Neural cell (in vitro differentiated cells): ENCODE results near the gene ABCC8. TPM values are rescaled to one million over a fixed set of nuclear protein-coding genes. Genes with fewer than 3 reads are reported as not detected.

ENCODE experiments used
- H2AFZ ChIP-seq: fragments of 200-600, 300-800 bp; sonication (generic), shearing (Covaris generic); 2 replicates; pipeline ENCODE4 v1.6.0; 2014; ENCODE audit warnings: low read depth, mild to moderate bottlenecking, antibody characterized with exemption, low read length, moderate library complexity
- H3F3A ChIP-seq: fragments of 200-600 bp; shearing (Covaris generic); 2 replicates; pipeline ENCODE4 v1.6.1; 2016; ENCODE audit warnings: mild to moderate bottlenecking, moderate library complexity, mixed read lengths, antibody characterized with exemption, low read length; ENCODE audit not compliant: insufficient read depth, poor library complexity, severe bottlenecking
- H3K27ac ChIP-seq: fragments of 200-600, 300-800 bp; sonication (generic), shearing (Covaris generic); 2 replicates; pipeline ENCODE4 v1.5.1; 2014; ENCODE audit warnings: mild to moderate bottlenecking, low read length, moderate library complexity
- H3K27me3 ChIP-seq: fragments of 300-800, 200-600 bp; sonication (generic), shearing (Covaris generic); 2 replicates; pipeline ENCODE4 v1.6.0; 2014; ENCODE audit warnings: mild to moderate bottlenecking, low read depth, low read length, moderate library complexity; ENCODE audit not compliant: insufficient read depth
- H3K36me3 ChIP-seq: fragments of 300-800, 200-600 bp; sonication (generic), shearing (Covaris generic); 2 replicates; pipeline ENCODE4 v1.5.1; 2014; ENCODE audit warnings: mild to moderate bottlenecking, antibody characterized with exemption, low read length, moderate library complexity; ENCODE audit not compliant: insufficient read depth
- H3K4me2 ChIP-seq: fragments of 300-800, 200-600 bp; sonication (generic), shearing (Covaris generic); 2 replicates; pipeline ENCODE4 v1.6.0; 2014; ENCODE audit warnings: mild to moderate bottlenecking, low read length
- H3K4me3 ChIP-seq: fragments of 300-800, 200-600 bp; sonication (generic), shearing (Covaris generic); 2 replicates; pipeline ENCODE4 v1.5.1; 2014; ENCODE audit warnings: mild to moderate bottlenecking, low read length, moderate library complexity
- H3K79me2 ChIP-seq: fragments of 200-600 bp; shearing (Covaris generic); replicated peaks from 2 replicates; pipeline ENCODE4 v1.6.0; 2014; ENCODE audit warnings: mild to moderate bottlenecking, low read length, moderate library complexity; ENCODE audit not compliant: insufficient read depth
- H3K9ac ChIP-seq: fragments of 300-800, 200-600 bp; sonication (generic), shearing (Covaris generic); 2 replicates; pipeline ENCODE4 v1.6.1; 2016; ENCODE audit warnings: mild to moderate bottlenecking, low read length, mixed read lengths
- H3K9me2 ChIP-seq: fragments of 200-600 bp; shearing (Covaris generic); 2 replicates; pipeline ENCODE4 v1.6.1; 2016; ENCODE audit warnings: mild to moderate bottlenecking, low read length, mixed read lengths; ENCODE audit not compliant: insufficient read depth
- H3K9me3 ChIP-seq: fragments of 200-600, 300-800 bp; sonication (generic), shearing (Covaris generic); 2 replicates; pipeline ENCODE4 v1.6.1; 2016; ENCODE audit warnings: mild to moderate bottlenecking, mixed run types, low read length, moderate library complexity, mixed read lengths
- H4K20me1 ChIP-seq: fragments of 200-600 bp; shearing (Covaris generic); 2 replicates; pipeline ENCODE4 v1.6.1; 2016; ENCODE audit warnings: mild to moderate bottlenecking, mixed run types; ENCODE audit not compliant: insufficient read depth
- EP300 ChIP-seq: fragments of 450-650 bp; conservative IDR thresholded peaks from 2 replicates; pipeline ENCODE4 v1.6.1; 2014; ENCODE audit warnings: antibody characterized with exemption, mild to moderate bottlenecking, moderate library complexity; ENCODE audit not compliant: poor library complexity, severe bottlenecking
- EZH2 ChIP-seq: fragments of 200-600, 300-800 bp; shearing (Covaris generic), sonication (generic); IDR thresholded peaks from 2 replicates; pipeline ENCODE4 v1.6.1; 2014; ENCODE audit warnings: antibody characterized with exemption, low read length, borderline replicate concordance, mild to moderate bottlenecking; ENCODE audit not compliant: insufficient read depth, poor library complexity, severe bottlenecking
- MXI1 ChIP-seq: fragments of 450-650 bp; conservative IDR thresholded peaks from 2 replicates; pipeline ENCODE4 v1.6.1; 2014; ENCODE audit warnings: antibody characterized with exemption, mild to moderate bottlenecking; ENCODE audit not compliant: poor library complexity, severe bottlenecking
- POLR2AphosphoS5 ChIP-seq: IDR thresholded peaks from 2 replicates; pipeline ENCODE4 v1.6.1; 2012
- RAD21 ChIP-seq: fragments of 450-650 bp; conservative IDR thresholded peaks from 2 replicates; pipeline ENCODE4 v1.6.1; 2014; ENCODE audit warnings: antibody characterized with exemption, mild to moderate bottlenecking, moderate library complexity
- SMC3 ChIP-seq: fragments of 450-650 bp; conservative IDR thresholded peaks from 2 replicates; pipeline ENCODE4 v1.6.1; 2014; ENCODE audit warnings: antibody characterized with exemption, mild to moderate bottlenecking, moderate library complexity; ENCODE audit not compliant: poor library complexity
- TAF1 ChIP-seq: IDR thresholded peaks from 2 replicates; pipeline ENCODE4 v1.6.1; 2012; ENCODE audit warnings: low read depth
- polyA plus RNA-seq: library from polyadenylated mRNA; depleted of rRNA; stranded (reverse); fragments of >200 nt; gene quantifications from 2 replicates; pipeline ENCODE4 v1.2.3, GENCODE V29; 2014
- TF ChIP-seq, protein P1 (sequence below): IDR thresholded peaks from 2 replicates; pipeline ENCODE4 v1.6.1; 2012; ENCODE audit warnings: borderline replicate concordance
- TF ChIP-seq, protein P2 (sequence below): fragments of 450-650 bp; IDR thresholded peaks from 2 replicates; pipeline ENCODE4 v1.5.1; 2014; ENCODE audit warnings: antibody characterized with exemption, mild to moderate bottlenecking, moderate library complexity; ENCODE audit not compliant: poor library complexity, severe bottlenecking

Gene ABCC8
- polyA plus RNA-seq, 1 donor from 2014 or later = 13.2 TPM

DNA sequence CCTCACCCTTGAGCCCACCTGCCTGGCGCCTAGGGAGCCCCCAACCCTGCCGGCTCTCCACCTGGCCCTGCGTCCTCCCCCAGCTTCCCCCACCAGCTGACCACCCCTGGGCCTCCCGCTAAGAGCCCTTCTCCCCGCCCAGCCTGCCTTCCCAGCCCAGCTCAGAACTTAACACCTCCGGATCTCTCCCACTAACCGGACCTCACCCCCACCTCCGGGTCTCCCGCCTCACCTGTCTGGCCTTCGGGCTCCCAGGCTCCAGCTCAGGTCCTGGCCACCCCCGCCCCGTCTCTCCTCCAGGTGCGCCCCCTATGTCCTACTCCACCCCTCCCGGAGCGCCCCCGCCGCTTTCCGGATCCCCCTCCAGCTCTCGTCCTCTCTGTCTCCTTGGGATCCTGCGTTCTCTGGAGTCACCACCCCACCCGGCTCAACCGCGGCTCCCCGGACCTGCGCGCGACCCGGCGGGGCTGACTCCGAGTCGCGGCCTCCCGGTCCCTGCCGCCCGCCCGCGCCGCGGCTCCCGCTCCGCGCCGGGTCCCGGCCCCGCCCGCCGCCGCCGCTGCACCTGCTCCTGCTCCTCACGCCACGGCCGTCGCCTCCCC lies 87.9 kb downstream of the ABCC8 start, which contains the start of gene KCNJ11:
KCNJ11 (minus strand) TSS at position 51 of the 602 bp plus-strand sequence. CDS start 568 bp downstream, outside the sequence.
- no peaks in the 10 kb centered on the region for H3K27me3 ChIP-seq
- H4K20me1 ChIP-seq = no peaks in the 10 kb centered on the region
- H3K27ac ChIP-seq = no peak within 1 kb of the TSS
- peak within 1 kb of the TSS; percentile 69 for H3K9ac ChIP-seq
- H3K9me2 ChIP-seq = no peaks in the 10 kb centered on the region
- H3K9me3 ChIP-seq = no peaks in the 10 kb centered on the region
- TF ChIP-seq SMC3 = peak; percentile 0
- TF ChIP-seq, protein P1, sequence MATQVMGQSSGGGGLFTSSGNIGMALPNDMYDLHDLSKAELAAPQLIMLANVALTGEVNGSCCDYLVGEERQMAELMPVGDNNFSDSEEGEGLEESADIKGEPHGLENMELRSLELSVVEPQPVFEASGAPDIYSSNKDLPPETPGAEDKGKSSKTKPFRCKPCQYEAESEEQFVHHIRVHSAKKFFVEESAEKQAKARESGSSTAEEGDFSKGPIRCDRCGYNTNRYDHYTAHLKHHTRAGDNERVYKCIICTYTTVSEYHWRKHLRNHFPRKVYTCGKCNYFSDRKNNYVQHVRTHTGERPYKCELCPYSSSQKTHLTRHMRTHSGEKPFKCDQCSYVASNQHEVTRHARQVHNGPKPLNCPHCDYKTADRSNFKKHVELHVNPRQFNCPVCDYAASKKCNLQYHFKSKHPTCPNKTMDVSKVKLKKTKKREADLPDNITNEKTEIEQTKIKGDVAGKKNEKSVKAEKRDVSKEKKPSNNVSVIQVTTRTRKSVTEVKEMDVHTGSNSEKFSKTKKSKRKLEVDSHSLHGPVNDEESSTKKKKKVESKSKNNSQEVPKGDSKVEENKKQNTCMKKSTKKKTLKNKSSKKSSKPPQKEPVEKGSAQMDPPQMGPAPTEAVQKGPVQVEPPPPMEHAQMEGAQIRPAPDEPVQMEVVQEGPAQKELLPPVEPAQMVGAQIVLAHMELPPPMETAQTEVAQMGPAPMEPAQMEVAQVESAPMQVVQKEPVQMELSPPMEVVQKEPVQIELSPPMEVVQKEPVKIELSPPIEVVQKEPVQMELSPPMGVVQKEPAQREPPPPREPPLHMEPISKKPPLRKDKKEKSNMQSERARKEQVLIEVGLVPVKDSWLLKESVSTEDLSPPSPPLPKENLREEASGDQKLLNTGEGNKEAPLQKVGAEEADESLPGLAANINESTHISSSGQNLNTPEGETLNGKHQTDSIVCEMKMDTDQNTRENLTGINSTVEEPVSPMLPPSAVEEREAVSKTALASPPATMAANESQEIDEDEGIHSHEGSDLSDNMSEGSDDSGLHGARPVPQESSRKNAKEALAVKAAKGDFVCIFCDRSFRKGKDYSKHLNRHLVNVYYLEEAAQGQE = no peak
- H2AFZ ChIP-seq = peak within 1 kb of the TSS; percentile 60
- H3K79me2 ChIP-seq = no peaks in the 10 kb centered on the region
- peak within 1 kb of the TSS; percentile 72 for H3K4me3 ChIP-seq
- H3F3A ChIP-seq = no peaks in the 10 kb centered on the region
- H3K36me3 ChIP-seq = no peaks in the 10 kb centered on the region
- H3K4me2 ChIP-seq = peak within 1 kb of the TSS; percentile 59

DNA sequence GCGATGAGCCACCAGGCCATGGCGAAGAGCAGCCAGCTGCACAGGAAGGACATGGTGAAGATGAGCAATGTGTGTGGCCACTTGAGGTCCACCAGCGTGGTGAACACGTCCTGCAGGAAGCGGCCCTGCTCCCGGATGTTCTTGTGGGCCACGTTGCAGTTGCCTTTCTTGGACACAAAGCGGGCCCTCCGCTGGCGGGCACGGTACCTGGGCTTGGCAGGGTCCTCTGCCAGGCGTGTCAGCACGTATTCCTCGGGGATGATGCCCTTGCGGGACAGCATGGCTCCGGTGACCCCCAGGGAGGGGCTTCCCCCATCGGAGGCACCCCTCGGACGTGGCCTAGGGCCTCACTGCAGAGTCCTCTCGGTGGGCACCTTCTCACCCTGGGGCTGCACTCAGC lies 88.8 kb downstream of the ABCC8 start:
- H3K27ac ChIP-seq = no peak overlapping the region
- H3K4me3 ChIP-seq = no peak overlapping the region

More for the DNA sequence above, 88.8 kb downstream of the ABCC8 start:
- no peaks in the 10 kb centered on the region for H3K9me3 ChIP-seq
- H3K27me3 ChIP-seq = no peaks in the 10 kb centered on the region
- H3K79me2 ChIP-seq = no peaks in the 10 kb centered on the region
- H2AFZ ChIP-seq = no peak overlapping the region
- H3K36me3 ChIP-seq = no peaks in the 10 kb centered on the region
- H3K9ac ChIP-seq = no peak overlapping the region
- no peaks in the 10 kb centered on the region for H3F3A ChIP-seq
- no peaks in the 10 kb centered on the region for H4K20me1 ChIP-seq
- H3K9me2 ChIP-seq = no peaks in the 10 kb centered on the region
- no peak overlapping the region for H3K4me2 ChIP-seq
- TF ChIP-seq, protein P1 = no peak
- TF ChIP-seq EZH2 = no peak
- no peak for TF ChIP-seq RAD21
- TF ChIP-seq SMC3 = no peak
- TF ChIP-seq EP300 = no peak
- TF ChIP-seq, protein P2, sequence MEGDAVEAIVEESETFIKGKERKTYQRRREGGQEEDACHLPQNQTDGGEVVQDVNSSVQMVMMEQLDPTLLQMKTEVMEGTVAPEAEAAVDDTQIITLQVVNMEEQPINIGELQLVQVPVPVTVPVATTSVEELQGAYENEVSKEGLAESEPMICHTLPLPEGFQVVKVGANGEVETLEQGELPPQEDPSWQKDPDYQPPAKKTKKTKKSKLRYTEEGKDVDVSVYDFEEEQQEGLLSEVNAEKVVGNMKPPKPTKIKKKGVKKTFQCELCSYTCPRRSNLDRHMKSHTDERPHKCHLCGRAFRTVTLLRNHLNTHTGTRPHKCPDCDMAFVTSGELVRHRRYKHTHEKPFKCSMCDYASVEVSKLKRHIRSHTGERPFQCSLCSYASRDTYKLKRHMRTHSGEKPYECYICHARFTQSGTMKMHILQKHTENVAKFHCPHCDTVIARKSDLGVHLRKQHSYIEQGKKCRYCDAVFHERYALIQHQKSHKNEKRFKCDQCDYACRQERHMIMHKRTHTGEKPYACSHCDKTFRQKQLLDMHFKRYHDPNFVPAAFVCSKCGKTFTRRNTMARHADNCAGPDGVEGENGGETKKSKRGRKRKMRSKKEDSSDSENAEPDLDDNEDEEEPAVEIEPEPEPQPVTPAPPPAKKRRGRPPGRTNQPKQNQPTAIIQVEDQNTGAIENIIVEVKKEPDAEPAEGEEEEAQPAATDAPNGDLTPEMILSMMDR = no peak
- no peak for TF ChIP-seq TAF1
- no peak for TF ChIP-seq POLR2AphosphoS5
- TF ChIP-seq MXI1 = no peak
